ENCODE data around the gene TBX18.

- TF ChIP-seq, protein P1, sequence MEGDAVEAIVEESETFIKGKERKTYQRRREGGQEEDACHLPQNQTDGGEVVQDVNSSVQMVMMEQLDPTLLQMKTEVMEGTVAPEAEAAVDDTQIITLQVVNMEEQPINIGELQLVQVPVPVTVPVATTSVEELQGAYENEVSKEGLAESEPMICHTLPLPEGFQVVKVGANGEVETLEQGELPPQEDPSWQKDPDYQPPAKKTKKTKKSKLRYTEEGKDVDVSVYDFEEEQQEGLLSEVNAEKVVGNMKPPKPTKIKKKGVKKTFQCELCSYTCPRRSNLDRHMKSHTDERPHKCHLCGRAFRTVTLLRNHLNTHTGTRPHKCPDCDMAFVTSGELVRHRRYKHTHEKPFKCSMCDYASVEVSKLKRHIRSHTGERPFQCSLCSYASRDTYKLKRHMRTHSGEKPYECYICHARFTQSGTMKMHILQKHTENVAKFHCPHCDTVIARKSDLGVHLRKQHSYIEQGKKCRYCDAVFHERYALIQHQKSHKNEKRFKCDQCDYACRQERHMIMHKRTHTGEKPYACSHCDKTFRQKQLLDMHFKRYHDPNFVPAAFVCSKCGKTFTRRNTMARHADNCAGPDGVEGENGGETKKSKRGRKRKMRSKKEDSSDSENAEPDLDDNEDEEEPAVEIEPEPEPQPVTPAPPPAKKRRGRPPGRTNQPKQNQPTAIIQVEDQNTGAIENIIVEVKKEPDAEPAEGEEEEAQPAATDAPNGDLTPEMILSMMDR (IDR thresholded peaks at IDR 0.05; ENCODE audit: low read depth, low read length): no peak
- no peak for TF ChIP-seq POLR2A (IDR thresholded peaks at IDR 0.05; ENCODE audit: extremely low read depth, insufficient read length)
- no peak for TF ChIP-seq MYC (IDR thresholded peaks at IDR 0.05; ENCODE audit: low read depth, low read length)
Measured at GRCh38 chr6:84731401-84731800, 33.0 kb downstream of the TBX18 start.

All from NB4 (cell line).